ENCODE results near the gene TCP11L2. TPM values are rescaled to one million over a fixed set of nuclear protein-coding genes. Genes with fewer than 3 reads are reported as not detected.

TCP11L2 gene
- total and polyA plus RNA-seq, 2 of the 4 experiments (the other 2 are of a cell fraction): 7.3 to 32.8 TPM

GRCh38 chr12:106304797-106305196 lies 2.3 kb downstream of the TCP11L2 start:
- Histone ChIP-seq H2AK9ac (replicated peaks; ENCODE audit: low read depth, low read length, poor library complexity) (no peak overlapping the region), H3K56ac (ENCODE audit: extremely low read depth, insufficient read depth, low read length) (no peak overlapping the region), H4K8ac (ENCODE audit: low read depth in 2 of 2, low read length in 2 of 2) (no peak overlapping the region), H3K4ac (ENCODE audit: low read depth, low read length) (no peak overlapping the region), H2AFZ (replicated peaks; ENCODE audit: low read length, poor library complexity) (no peak overlapping the region), H3K27me3 (ENCODE audit: control insufficient read depth, insufficient read depth, low read length) (no peaks in the 10 kb centered on the region), H2BK5ac (ENCODE audit: low read depth, low read length, poor library complexity, severe bottlenecking) (no peak overlapping the region), H3K18ac (ENCODE audit: low read depth, low read length) (no peak overlapping the region), H3K4me1 (ENCODE audit: control insufficient read depth, insufficient read depth, low read length) (peaks cover 18% of the 10 kb centered on the region), H3K9me3 (ENCODE audit: control insufficient read depth, insufficient read depth, low read length) (no peaks in the 10 kb centered on the region), H2BK15ac (ENCODE audit: low read depth, low read length) (no peak overlapping the region), H3K27ac (ENCODE audit: insufficient read depth, low read length) (no peak overlapping the region), H4K5ac (ENCODE audit: low read depth, low read length) (no peak overlapping the region), H3K14ac (replicated peaks; ENCODE audit: low read depth, low read length) (no peak overlapping the region), H3K36me3 (ENCODE audit: control insufficient read depth, insufficient read depth, low read length) (no peaks in the 10 kb centered on the region), H2BK20ac (ENCODE audit: low read depth, low read length) (no peak overlapping the region), H2AK5ac (ENCODE audit: low read depth, low read length) (no peak overlapping the region), H4K20me1 (ENCODE audit: insufficient read depth, low read length) (no peaks in the 10 kb centered on the region), H3K79me1 (ENCODE audit: low read depth in 1 of 2, low read length in 2 of 2) (peaks cover 4 to 27% of the 10 kb centered on the region in 2 experiments; a peak in 3 of 4 replicates), H3K9me1 (ENCODE audit: insufficient read depth, low read length) (peaks cover 13% of the 10 kb centered on the region), H3K4me2 (ENCODE audit: low read depth, low read length) (no peak overlapping the region), H3K4me3 (ENCODE audit: insufficient read depth, low read depth, low read length) (no peak overlapping the region), H4K91ac (ENCODE audit: insufficient read depth, low read depth, low read length) (no peak overlapping the region), H2BK120ac (ENCODE audit: low read depth, low read length) (no peak overlapping the region), H3K23ac (ENCODE audit: low read depth, low read length) (no peak overlapping the region), H3K9ac (ENCODE audit: low read depth, low read length) (no peak overlapping the region)
- no peak for DNase-seq
- WGBS, 2 experiments (ENCODE audit: extremely low coverage in 2 of 2, insufficient read length in 1 of 2): no CpG with 5 or more reads among the region's 6 CpGs
- BruUV-seq (replicated peaks): TSS peak; percentile 20
- CTCF ChIA-PET: no interaction called here
- dilution Hi-C loops (cut with HindIII; ENCODE audit: low sequenced_read_pairs, unreplicated experiment) (no loop called here), intact Hi-C loops (cut with micrococcal nuclease) (no loop called here), in situ Hi-C loops (cut with MboI; ENCODE audit: low sequenced_read_pairs) (no loop called here)
- TF ChIP-seq SMC3 (IDR thresholded peaks at IDR 0.05; ENCODE audit: low read depth, low read length) (no peak), NFE2L2 (IDR thresholded peaks at IDR 0.05; ENCODE audit: low read depth, low read length) (no peak), MXI1 (IDR thresholded peaks at IDR 0.05; ENCODE audit: borderline replicate concordance, low read depth, low read length) (no peak), MAZ (IDR thresholded peaks at IDR 0.05; ENCODE audit: borderline replicate concordance, low read depth, low read length) (no peak), ELK1 (IDR thresholded peaks at IDR 0.05; ENCODE audit: borderline replicate concordance, low read depth, low read length) (no peak), RFX5 (IDR thresholded peaks at IDR 0.05; ENCODE audit: low read depth, low read length) (no peak), RAD21 (IDR thresholded peaks at IDR 0.05; ENCODE audit: low read length) (no peak), CHD1 (IDR thresholded peaks at IDR 0.05; ENCODE audit: low read depth, low read length) (no peak), USF2 (IDR thresholded peaks at IDR 0.05; ENCODE audit: low read depth, low read length) (no peak), POLR2A (IDR thresholded peaks at IDR 0.05; ENCODE audit: low read depth, low read length) (no peak), BHLHE40 (IDR thresholded peaks at IDR 0.05; ENCODE audit: low read depth, low read length) (no peak), MAFK (IDR thresholded peaks at IDR 0.05; ENCODE audit: low read depth, low read length) (no peak), CTCF (conservative IDR thresholded peaks at IDR 0.05; ENCODE audit: low read depth, low read length) (no peak)
- POLR2A ChIA-PET (ENCODE audit: unreplicated experiment): no interaction called here
- ATAC-seq (ENCODE audit: low read depth): no peak

All from IMR-90 (cell line).